A673 (cell line): Measurements from ENCODE around the gene TNFSF9. TPM values are rescaled to one million over a fixed set of nuclear protein-coding genes. Genes with fewer than 3 reads are reported as not detected.

Source experiments
- BruUV-seq: library from RNA; stranded (reverse); fragments of 400-500 nt; replicated peaks from 2 replicates; lab custom pipeline; 2021; lab: Mats Ljungman, UMichigan
- CTCF ChIA-PET: fragments of 300-600 bp; sonication (Branson Sonifier 250); formaldehyde crosslinking; loops from one replicate; lab custom pipeline; 2022; ENCODE audit warnings: antibody characterized with exemption; lab: Charles Lee
- POLR2A ChIA-PET: fragments of 300-600 bp; sonication (Branson Sonifier 250); formaldehyde crosslinking; loops from one replicate; lab custom pipeline; 2022; ENCODE audit warnings: antibody characterized with exemption; ENCODE audit not compliant: low non-redundant PET; lab: Charles Lee
- DNase-seq: peaks from one replicate; pipeline ENCODE4 v3.0.0-alpha.2; 2015; ENCODE audit warnings: low spot score
- H3K27ac ChIP-seq: fragments of 200-600 bp; sonication (generic); 2 replicates; pipeline ENCODE4 v1.5.1; 2016; ENCODE audit warnings: mixed run types, low read depth, mild to moderate bottlenecking, mixed read lengths, antibody characterized with exemption, low read length; ENCODE audit not compliant: poor library complexity, severe bottlenecking
- H3K27me3 ChIP-seq: fragments of 200-600 bp; sonication (generic); replicated peaks from 2 replicates; pipeline ENCODE4 v1.6.1; 2017; ENCODE audit warnings: mixed run types, low read depth, mild to moderate bottlenecking, mixed read lengths, antibody characterized with exemption, low read length; ENCODE audit not compliant: insufficient read depth, poor library complexity
- H3K36me3 ChIP-seq: fragments of 200-600 bp; sonication (generic); 2 replicates; pipeline ENCODE4 v1.6.1; 2016; ENCODE audit warnings: mixed run types, mild to moderate bottlenecking, mixed read lengths, antibody characterized with exemption, low read length; ENCODE audit not compliant: insufficient read depth, poor library complexity, severe bottlenecking
- H3K4me1 ChIP-seq: fragments of 200-600 bp; sonication (generic); 2 replicates; pipeline ENCODE4 v1.6.1; 2017; ENCODE audit warnings: mixed run types, mild to moderate bottlenecking, mixed read lengths, antibody characterized with exemption, low read length; ENCODE audit not compliant: insufficient read depth, poor library complexity, severe bottlenecking
- H3K4me3 ChIP-seq: fragments of 200-600 bp; sonication (generic); 2 replicates; pipeline ENCODE4 v1.5.1; 2016; ENCODE audit warnings: low read depth, mixed run types, mild to moderate bottlenecking, mixed read lengths, low read length; ENCODE audit not compliant: poor library complexity, severe bottlenecking
- H3K9me3 ChIP-seq: fragments of 200-600 bp; sonication (generic); 2 replicates; pipeline ENCODE4 v1.6.1; 2016; ENCODE audit warnings: mixed run types, low read depth, mild to moderate bottlenecking, mixed read lengths, antibody characterized with exemption, low read length; ENCODE audit not compliant: poor library complexity, severe bottlenecking
- EZH2 ChIP-seq: fragments of 200-600 bp; sonication (generic); IDR thresholded peaks from 2 replicates; pipeline ENCODE4 v1.6.1; 2017; ENCODE audit warnings: borderline replicate concordance, low read depth, mild to moderate bottlenecking, mixed read lengths, antibody characterized with exemption, low read length; ENCODE audit not compliant: poor library complexity, severe bottlenecking
- intact Hi-C: fragments of 100-400 bp; cut with micrococcal nuclease; formaldehyde crosslinking; loops from one replicate; pipeline ENCODE4 v1.10.0; 2022; ENCODE audit not compliant: unreplicated experiment
- total RNA-seq: library from RNA; stranded (reverse); gene quantifications from 2 replicates; pipeline ENCODE4 v1.2.3, GENCODE V29; 2021
- TF ChIP-seq, protein P1 (sequence below): fragments of 300-800, 200-600 bp; sonication (generic); conservative IDR thresholded peaks from 2 replicates; pipeline ENCODE4 v1.5.1; 2017; ENCODE audit warnings: low read depth, mild to moderate bottlenecking, antibody characterized with exemption, low read length, moderate library complexity, mixed read lengths

TNFSF9 gene
- total RNA-seq, 1 experiment from 2014 or later: 11.1 TPM

DNA sequence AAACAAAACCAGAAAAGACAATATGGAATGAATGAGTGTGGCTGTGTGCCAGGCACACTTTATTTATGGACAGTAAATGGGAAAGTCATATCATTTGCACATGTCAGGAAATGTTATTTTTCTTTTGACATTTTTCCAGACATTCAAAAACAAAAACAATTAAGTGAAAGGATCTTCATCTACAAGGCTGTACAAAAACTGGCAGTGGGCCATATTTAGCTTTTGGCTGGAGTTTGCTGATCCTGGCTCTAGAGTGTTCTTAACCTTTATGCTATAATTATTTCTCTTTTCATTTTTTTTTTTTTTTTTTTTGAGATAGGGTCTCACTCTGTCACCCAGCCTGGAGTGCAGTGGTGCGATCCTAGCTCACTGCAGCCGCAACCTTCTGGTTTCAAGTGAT is 6.5 kb upstream of the TNFSF9 start:
- intact Hi-C loops: no loop called here
- DNase-seq: no peak
- Histone ChIP-seq H3K36me3 (no peaks in the 10 kb centered on the region), H3K9me3 (no peaks in the 10 kb centered on the region), H3K4me1 (peaks cover 4% of the 10 kb centered on the region), H3K4me3 (no peak overlapping the region), H3K27ac (no peak overlapping the region), H3K27me3 (no peaks in the 10 kb centered on the region)
- no TSS peak for BruUV-seq
- ChIA-PET POLR2A (no interaction called here), CTCF (interaction anchor here (0.7 kb wide), 2 partner anchors 8 to 1245 kb away, joined by 3 to 5 read pairs; no protein-coding TSS in a partner anchor)
- no peak for TF ChIP-seq EZH2
- TF ChIP-seq, protein P1, sequence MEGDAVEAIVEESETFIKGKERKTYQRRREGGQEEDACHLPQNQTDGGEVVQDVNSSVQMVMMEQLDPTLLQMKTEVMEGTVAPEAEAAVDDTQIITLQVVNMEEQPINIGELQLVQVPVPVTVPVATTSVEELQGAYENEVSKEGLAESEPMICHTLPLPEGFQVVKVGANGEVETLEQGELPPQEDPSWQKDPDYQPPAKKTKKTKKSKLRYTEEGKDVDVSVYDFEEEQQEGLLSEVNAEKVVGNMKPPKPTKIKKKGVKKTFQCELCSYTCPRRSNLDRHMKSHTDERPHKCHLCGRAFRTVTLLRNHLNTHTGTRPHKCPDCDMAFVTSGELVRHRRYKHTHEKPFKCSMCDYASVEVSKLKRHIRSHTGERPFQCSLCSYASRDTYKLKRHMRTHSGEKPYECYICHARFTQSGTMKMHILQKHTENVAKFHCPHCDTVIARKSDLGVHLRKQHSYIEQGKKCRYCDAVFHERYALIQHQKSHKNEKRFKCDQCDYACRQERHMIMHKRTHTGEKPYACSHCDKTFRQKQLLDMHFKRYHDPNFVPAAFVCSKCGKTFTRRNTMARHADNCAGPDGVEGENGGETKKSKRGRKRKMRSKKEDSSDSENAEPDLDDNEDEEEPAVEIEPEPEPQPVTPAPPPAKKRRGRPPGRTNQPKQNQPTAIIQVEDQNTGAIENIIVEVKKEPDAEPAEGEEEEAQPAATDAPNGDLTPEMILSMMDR: no peak

DNA sequence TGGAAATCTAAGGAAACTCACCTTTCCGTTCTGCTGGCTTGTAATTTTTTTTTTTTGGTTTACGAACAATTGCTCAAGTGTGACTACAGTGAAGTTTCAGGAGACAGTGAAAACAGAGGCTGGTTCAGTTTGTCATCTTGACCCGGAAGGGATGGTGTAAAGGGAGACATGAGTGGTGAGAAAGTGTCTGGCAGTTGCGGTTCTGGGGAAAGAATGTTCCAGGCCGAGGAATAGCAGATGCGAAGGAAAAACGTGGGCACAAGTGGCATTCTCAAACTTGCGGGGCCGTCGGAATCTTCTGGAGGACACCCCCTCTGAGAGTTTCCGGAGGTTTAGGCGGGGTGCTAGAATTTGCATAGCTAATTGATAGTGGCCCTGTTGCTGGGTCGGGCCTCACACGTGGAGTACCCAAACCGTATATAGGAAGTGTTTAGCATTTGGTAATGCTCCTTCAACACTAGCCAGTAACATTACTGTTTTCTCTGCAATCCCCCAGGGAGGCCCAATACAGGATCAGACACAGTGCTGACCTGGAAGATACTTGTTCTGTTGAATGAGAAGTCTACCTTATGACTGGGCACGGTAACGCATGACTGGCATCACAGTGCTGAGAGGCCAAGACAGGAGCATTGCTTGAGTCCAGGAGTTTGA is 2.8 kb upstream of the TNFSF9 start:
- H3K9me3 ChIP-seq: no peaks in the 10 kb centered on the region
- intact Hi-C loops: no loop called here
- CTCF ChIA-PET: no interaction called here
- DNase-seq: no peak
- POLR2A ChIA-PET: interaction anchor here (0.7 kb wide), 1 partner anchor 867 kb away, joined by 7 read pairs; no protein-coding TSS in a partner anchor
- H3K4me1 ChIP-seq: peaks cover 31% of the 10 kb centered on the region
- no peak overlapping the region for H3K27ac ChIP-seq
- no peak overlapping the region for H3K4me3 ChIP-seq
- H3K36me3 ChIP-seq: no peaks in the 10 kb centered on the region
- no TSS peak for BruUV-seq
- TF ChIP-seq EZH2: no peak
- TF ChIP-seq, protein P1: no peak
- no peaks in the 10 kb centered on the region for H3K27me3 ChIP-seq

DNA sequence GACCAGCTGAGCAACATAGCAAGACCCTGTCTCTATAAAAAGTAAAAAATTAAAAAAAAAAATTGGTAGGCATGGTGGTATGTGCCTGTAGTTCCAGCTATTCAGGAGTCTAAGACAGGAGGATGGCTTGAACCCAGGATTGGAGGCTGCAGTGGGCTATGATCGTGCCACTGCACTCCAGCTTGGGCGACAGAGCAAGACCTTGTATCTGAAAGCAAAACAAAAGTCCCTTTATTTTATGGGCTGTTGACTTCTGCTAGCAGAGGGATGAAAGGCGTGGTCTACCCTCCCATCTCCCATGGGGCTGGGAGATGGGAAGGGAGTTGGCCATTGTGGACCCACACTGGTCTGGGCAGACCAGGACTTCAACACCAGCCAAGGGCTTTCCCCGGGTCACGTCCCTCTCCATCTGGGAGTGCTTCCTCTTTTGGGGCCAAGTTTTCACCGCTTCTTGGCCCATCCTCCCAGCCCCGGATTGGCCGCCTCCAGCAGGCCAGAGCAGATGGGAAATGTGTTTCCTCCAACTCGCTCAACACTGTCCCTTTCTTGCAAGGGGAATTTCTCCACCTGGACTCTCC is 2.2 kb upstream of the TNFSF9 start:
- BruUV-seq: no TSS peak
- no peaks in the 10 kb centered on the region for H3K36me3 ChIP-seq
- H3K27me3 ChIP-seq: no peaks in the 10 kb centered on the region
- H3K4me1 ChIP-seq: peaks cover 32% of the 10 kb centered on the region
- H3K27ac ChIP-seq: no peak overlapping the region
- H3K4me3 ChIP-seq: no peak overlapping the region
- intact Hi-C loops: no loop called here
- no peak for TF ChIP-seq EZH2
- TF ChIP-seq, protein P1: no peak
- POLR2A ChIA-PET: interaction anchor here (0.7 kb wide), 1 partner anchor 866 kb away, joined by 7 read pairs; no protein-coding TSS in a partner anchor
- H3K9me3 ChIP-seq: no peaks in the 10 kb centered on the region
- no peak for DNase-seq
- CTCF ChIA-PET: no interaction called here
